ENCODE measurements around the gene ARL8A.
"Not testable (repeated sequence)": the region's sequence is repeated elsewhere in the genome, so short reads cannot be mapped to it uniquely, and the experiment has no call there.

ARL8A gene

GRCh38 chr1:202172015-202172355, 27.4 kb upstream of the ARL8A start:
- TF ChIP-seq, protein P1, sequence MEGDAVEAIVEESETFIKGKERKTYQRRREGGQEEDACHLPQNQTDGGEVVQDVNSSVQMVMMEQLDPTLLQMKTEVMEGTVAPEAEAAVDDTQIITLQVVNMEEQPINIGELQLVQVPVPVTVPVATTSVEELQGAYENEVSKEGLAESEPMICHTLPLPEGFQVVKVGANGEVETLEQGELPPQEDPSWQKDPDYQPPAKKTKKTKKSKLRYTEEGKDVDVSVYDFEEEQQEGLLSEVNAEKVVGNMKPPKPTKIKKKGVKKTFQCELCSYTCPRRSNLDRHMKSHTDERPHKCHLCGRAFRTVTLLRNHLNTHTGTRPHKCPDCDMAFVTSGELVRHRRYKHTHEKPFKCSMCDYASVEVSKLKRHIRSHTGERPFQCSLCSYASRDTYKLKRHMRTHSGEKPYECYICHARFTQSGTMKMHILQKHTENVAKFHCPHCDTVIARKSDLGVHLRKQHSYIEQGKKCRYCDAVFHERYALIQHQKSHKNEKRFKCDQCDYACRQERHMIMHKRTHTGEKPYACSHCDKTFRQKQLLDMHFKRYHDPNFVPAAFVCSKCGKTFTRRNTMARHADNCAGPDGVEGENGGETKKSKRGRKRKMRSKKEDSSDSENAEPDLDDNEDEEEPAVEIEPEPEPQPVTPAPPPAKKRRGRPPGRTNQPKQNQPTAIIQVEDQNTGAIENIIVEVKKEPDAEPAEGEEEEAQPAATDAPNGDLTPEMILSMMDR (IDR thresholded peaks at IDR 0.05; ENCODE audit: extremely low read depth, insufficient read depth, missing control alignments) = no peak
- DNase-seq (ENCODE audit: low spot score) = no peak
- in situ Hi-C loops (cut with MboI; ENCODE audit: low pct_unique_long_range_greater_than_20kb, low sequenced_read_pairs, unreplicated experiment) = no loop called here

GRCh38 chr1:202171292-202172014, 26.9 kb upstream of the ARL8A start:
- DNase-seq (ENCODE audit: low spot score) = no peak
- in situ Hi-C loops (cut with MboI; ENCODE audit: low pct_unique_long_range_greater_than_20kb, low sequenced_read_pairs, unreplicated experiment) = no loop called here
- TF ChIP-seq, protein P1 (IDR thresholded peaks at IDR 0.05; ENCODE audit: extremely low read depth, insufficient read depth, missing control alignments) = no peak

DNA sequence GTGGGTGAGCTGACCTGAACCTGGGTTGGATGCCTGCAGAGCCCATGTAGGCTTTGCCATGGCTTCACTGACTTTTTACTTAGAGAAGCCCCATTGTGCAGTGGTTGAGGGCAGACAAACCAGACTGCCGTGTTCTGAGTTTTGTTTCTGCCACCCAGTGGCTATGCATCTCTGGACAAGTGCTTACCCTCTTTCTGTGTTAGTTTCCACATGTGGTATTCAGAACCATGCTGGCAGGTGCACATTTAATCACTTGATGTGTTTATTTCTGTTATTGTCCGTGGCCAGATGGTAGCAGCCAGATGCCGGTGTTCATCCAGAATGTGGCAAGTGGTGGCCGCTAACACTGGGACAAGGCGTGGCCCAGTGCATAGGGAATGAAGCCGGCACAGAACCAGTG, 26.2 kb upstream of the ARL8A start:
- in situ Hi-C loops (cut with MboI; ENCODE audit: low pct_unique_long_range_greater_than_20kb, low sequenced_read_pairs, unreplicated experiment) = no loop called here
- TF ChIP-seq, protein P1 (IDR thresholded peaks at IDR 0.05; ENCODE audit: extremely low read depth, insufficient read depth, missing control alignments) = no peak
- no peak for DNase-seq (ENCODE audit: low spot score)

- in situ Hi-C loops (cut with MboI; ENCODE audit: low pct_unique_long_range_greater_than_20kb, low sequenced_read_pairs, unreplicated experiment) = no loop called here
- TF ChIP-seq, protein P1 (IDR thresholded peaks at IDR 0.05; ENCODE audit: extremely low read depth, insufficient read depth, missing control alignments) = no peak
- no peak for DNase-seq (ENCODE audit: low spot score)
These were observed 24.3 kb upstream of the ARL8A start for GRCh38 chr1:202168861-202169260.

DNA sequence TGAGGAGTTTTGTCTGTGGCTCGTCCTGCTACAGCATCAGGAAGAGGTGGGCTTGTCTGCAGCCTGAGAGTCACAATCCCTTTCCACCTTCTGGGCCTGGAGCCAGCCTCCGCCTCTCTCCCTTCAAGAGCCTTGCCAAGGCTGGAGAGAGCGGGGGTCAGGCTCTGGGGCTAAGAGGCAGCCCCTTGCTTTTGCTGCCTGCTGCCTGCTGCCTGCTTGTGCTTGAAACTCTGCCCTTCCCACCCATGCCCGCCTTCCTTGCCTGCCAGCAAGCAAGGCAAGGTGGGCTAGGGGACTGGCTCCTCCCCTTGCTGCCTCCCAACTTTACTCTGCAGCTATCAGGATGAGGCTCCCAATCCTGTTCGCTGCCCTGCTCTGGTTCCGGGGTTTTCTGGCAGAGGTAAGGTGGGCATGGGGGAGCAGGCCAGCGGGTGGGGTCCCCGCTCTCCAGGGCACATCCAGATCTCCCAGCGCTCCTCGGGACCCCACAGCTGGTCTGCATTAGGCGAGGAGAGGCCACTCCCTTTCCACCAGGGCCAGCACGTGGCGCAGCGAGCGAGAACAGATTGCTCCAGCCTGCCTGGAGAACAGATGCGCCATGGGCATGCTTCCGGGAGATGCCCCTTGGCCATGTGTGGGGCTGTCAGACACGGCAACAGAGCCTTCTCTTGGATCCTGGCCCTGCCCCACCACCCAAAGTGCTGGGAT, 23.3 kb upstream of the ARL8A start:
- in situ Hi-C loops (cut with MboI; ENCODE audit: low pct_unique_long_range_greater_than_20kb, low sequenced_read_pairs, unreplicated experiment) = no loop called here
- DNase-seq (ENCODE audit: low spot score) = no peak
- TF ChIP-seq, protein P1 (IDR thresholded peaks at IDR 0.05; ENCODE audit: extremely low read depth, insufficient read depth, missing control alignments) = no peak

- DNase-seq (ENCODE audit: low spot score); in situ Hi-C loops (cut with MboI; ENCODE audit: low pct_unique_long_range_greater_than_20kb, low sequenced_read_pairs, unreplicated experiment): not testable (repeated sequence)
These were observed 22.5 kb upstream of the ARL8A start for GRCh38 chr1:202167054-202167453.
